Gastrocnemius medialis (tissue), 4 donors: ENCODE results near the gene IQSEC2. TPM values are rescaled to one million over a fixed set of nuclear protein-coding genes. Genes with fewer than 3 reads are reported as not detected.

Experiments used
- ATAC-seq, 2 donors: fragments of 150-250 bp; one replicate each; pipeline ENCODE4 v1.9.1; 2016
- DNase-seq, 2 donors: peaks; one replicate each; pipeline ENCODE4 v3.0.0-alpha.2; 2019
- H3K27ac ChIP-seq, 4 donors: fragments of 200-600 bp; sonication (generic); 1 replicate in 1 of 4; 2 replicates in 3 of 4; pipeline ENCODE4 v1.5.1; 2016 to 2018; ENCODE audit warnings: mild to moderate bottlenecking in 2 of 4, moderate library complexity in 1 of 4
- H3K27me3 ChIP-seq, 3 donors: fragments of 200-600 bp; sonication (generic) in 2 of 3; 1 replicate in 1 of 3; 2 replicates in 2 of 3; pipeline versions ENCODE4 v1.5.1 to v1.6.0; 2016 to 2019; ENCODE audit warnings: mild to moderate bottlenecking in 1 of 3, moderate library complexity in 1 of 3
- H3K36me3 ChIP-seq, 2 donors: fragments of 200-600 bp; sonication (generic) in 1 of 2; one replicate each; pipeline ENCODE4 v1.5.1; 2017 to 2018
- H3K4me1 ChIP-seq, 2 donors: fragments of 200-600 bp; sonication (generic) in 1 of 2; one replicate each; pipeline ENCODE4 v1.5.1; 2016 to 2017; ENCODE audit warnings: mild to moderate bottlenecking in 2 of 2
- H3K4me3 ChIP-seq, 4 donors: fragments of 200-600 bp; sonication (generic) in 3 of 4; 1 replicate in 1 of 4; 2 replicates in 3 of 4; pipeline ENCODE4 v1.5.1; 2016 to 2019; ENCODE audit warnings: mild to moderate bottlenecking in 2 of 4
- H3K9me3 ChIP-seq, 3 donors: fragments of 200-600 bp; sonication (generic) in 2 of 3; 1 replicate in 1 of 3; 2 replicates in 2 of 3; pipeline ENCODE4 v1.5.1; 2016 to 2019
- POLR2A ChIP-seq, 2 donors: fragments of 450-650 bp; IDR thresholded peaks; one replicate each; pipeline ENCODE4 v1.6.1; 2017; ENCODE audit warnings: antibody characterized with exemption in 2 of 2, mild to moderate bottlenecking in 2 of 2, moderate library complexity in 2 of 2
- in situ Hi-C, 4 donors: fragments of 200-750 bp; cut with MboI; loops; one replicate each; pipeline versions ENCODE4 v1.15.0 to v1.8.0; 2017; ENCODE audit warnings: low sequenced_read_pairs in 4 of 4
- intact Hi-C: fragments of 100-400 bp; cut with DNase I; formaldehyde crosslinking; loops from one replicate; pipeline ENCODE4 v1.15.1; 2023; ENCODE audit warnings: low total_unique reads
- total RNA-seq, 4 donors: library from RNA; depleted of rRNA; stranded (reverse); fragments of >200 nt; gene quantifications; one replicate each; pipeline versions ENCODE4 v1.1.0 to v1.2.3, GENCODE V29; 2016
- TF ChIP-seq, protein P1 (sequence below), 5 experiments: fragments of 450-650 bp in 3 of 5; fragments of 200-600 bp in 2 of 5; sonication (generic) in 2 of 5; IDR thresholded peaks in 4 of 5; conservative IDR thresholded peaks in 1 of 5; 1 replicate in 4 of 5; 2 replicates in 1 of 5; pipeline ENCODE4 v1.5.1; 2016 to 2019; ENCODE audit warnings: antibody characterized with exemption in 5 of 5, mild to moderate bottlenecking in 3 of 5, moderate library complexity in 3 of 5

The IQSEC2 gene
- total RNA-seq, 4 donors from 2014 or later: 59.2 to 127 (median 73.9) TPM

DNA sequence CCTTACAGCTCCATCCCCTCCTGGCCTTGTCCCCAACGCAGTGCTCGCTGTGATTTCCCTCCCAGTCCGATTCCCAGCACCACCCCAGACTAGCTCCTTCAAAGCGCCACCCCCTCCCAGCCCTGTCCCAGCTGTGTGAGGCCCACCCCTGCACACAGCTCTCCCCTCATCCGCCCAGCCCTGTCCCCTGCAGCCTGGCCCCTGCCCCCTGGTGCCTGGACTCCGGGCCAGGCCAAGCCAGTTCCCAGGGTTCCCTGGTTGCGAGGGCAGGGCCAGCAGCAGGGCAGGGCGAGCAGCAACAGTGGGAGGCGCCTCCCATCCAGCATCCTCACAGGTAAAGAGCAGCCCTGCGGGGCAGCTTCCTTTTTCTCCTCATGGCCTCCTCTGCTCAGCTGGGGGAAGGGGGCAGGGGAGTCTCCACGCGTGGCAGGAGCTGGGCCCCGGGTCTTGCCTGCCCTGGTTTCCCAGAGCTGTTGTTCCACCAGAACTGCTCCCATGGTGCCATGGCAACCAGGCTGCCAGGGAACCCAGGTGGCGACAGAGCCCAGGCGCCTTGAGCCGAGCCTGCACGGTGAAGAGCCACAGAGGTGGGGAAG, 24.8 kb downstream of the IQSEC2 start:
- ATAC-seq (no peak), DNase-seq (no peak)
- H3K27me3 ChIP-seq: peaks cover 0 to 12% (median 0%) of the 10 kb centered on the region in 3 donors
- H3K4me3 ChIP-seq: no peak overlapping the region
- no peaks in the 10 kb centered on the region for H3K4me1 ChIP-seq
- intact Hi-C loops (no loop called here), in situ Hi-C loops (no loop called here)
- TF ChIP-seq POLR2A (IDR thresholded peaks at IDR 0.05): no peak
- TF ChIP-seq, protein P1, sequence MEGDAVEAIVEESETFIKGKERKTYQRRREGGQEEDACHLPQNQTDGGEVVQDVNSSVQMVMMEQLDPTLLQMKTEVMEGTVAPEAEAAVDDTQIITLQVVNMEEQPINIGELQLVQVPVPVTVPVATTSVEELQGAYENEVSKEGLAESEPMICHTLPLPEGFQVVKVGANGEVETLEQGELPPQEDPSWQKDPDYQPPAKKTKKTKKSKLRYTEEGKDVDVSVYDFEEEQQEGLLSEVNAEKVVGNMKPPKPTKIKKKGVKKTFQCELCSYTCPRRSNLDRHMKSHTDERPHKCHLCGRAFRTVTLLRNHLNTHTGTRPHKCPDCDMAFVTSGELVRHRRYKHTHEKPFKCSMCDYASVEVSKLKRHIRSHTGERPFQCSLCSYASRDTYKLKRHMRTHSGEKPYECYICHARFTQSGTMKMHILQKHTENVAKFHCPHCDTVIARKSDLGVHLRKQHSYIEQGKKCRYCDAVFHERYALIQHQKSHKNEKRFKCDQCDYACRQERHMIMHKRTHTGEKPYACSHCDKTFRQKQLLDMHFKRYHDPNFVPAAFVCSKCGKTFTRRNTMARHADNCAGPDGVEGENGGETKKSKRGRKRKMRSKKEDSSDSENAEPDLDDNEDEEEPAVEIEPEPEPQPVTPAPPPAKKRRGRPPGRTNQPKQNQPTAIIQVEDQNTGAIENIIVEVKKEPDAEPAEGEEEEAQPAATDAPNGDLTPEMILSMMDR (IDR thresholded peaks at IDR 0.05 in 4 of 5, conservative IDR thresholded peaks at IDR 0.05 in 1 of 5): no peak
- H3K9me3 ChIP-seq: no peaks in the 10 kb centered on the region
- no peaks in the 10 kb centered on the region for H3K36me3 ChIP-seq
- H3K27ac ChIP-seq: no peak overlapping the region

DNA sequence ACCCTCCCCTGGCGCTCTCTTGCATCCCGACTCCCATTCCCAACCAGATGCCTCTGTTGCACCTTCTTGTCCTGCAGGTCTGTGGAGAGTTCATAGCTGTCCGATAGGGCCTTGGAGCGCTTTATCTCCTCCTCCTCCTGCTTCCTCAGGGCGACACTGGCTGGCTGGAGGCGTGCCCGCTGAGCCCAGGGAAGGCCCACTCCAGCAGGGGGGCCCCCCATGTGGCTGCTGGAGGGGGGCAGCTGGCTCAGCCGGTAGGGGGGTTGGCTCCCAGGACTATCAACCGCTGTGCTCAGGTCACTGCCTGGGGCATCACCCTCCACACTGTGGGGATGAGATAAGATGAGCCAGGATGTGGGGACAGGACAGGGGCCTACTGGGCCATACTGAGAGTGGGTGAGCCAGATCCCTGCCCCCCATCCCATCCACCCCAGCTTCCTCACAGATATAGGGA, 25.6 kb downstream of the IQSEC2 start:
- H3K27me3 ChIP-seq: peaks cover 0 to 12% (median 0%) of the 10 kb centered on the region in 3 donors
- no peak for DNase-seq
- intact Hi-C loops: no loop called here
- no peak overlapping the region for H3K27ac ChIP-seq
- no peaks in the 10 kb centered on the region for H3K4me1 ChIP-seq
- in situ Hi-C loops: no loop called here
- no peak overlapping the region for H3K4me3 ChIP-seq
- no peaks in the 10 kb centered on the region for H3K36me3 ChIP-seq
- ATAC-seq: no peak
- H3K9me3 ChIP-seq: no peaks in the 10 kb centered on the region
- TF ChIP-seq POLR2A (IDR thresholded peaks at IDR 0.05): no peak
- TF ChIP-seq, protein P1 (IDR thresholded peaks at IDR 0.05 in 4 of 5, conservative IDR thresholded peaks at IDR 0.05 in 1 of 5): no peak

DNA sequence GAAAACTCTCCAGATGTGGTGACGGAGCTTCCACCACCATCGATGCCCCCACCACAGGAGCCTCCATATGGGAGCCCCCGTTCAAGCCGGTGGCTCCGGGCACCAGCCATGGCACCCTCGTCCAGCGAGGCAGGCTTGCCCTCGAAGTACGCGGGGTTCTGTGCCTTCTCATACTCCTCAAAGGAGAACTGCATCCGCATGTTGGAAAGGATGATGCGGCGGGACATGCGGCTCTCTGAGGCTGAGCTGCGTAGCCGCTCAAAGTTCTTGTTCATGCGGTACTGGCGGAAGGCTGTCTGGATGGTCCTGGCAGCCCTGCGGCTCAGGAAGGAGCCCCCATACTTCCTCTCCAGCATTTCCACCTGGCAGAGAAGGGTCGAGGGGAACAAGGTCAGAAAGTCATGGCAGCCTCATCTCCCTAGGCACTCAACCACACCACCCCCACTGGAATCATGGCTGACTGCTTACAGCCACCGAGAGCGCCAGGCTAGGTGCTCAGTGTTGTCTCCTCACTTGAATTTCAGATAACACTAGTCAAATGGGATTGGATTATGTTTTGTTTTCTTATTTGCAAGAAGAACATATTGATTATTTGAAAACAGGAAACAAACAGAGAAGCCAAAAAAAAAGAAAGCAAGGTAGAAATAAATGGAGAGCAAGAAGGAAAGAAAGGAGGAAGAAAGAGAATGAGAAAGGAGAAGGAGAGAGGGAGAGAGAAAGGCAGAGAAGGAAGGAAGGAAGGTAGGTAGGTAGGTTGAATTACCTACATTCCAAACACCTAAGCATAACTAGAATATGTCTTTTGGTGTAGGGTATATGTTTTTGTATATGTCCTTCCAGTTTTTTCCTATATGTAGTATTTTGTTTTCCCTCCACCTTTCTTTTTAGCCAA, 26.6 kb downstream of the IQSEC2 start:
- no peak for ATAC-seq

GRCh38 chrX:53253293-53254020, 27.9 kb downstream of the IQSEC2 start:
- DNase-seq: no peak
- intact Hi-C loops (no loop called here), in situ Hi-C loops (no loop called here)
- H3K27me3 ChIP-seq: peaks cover 0 to 12% (median 0%) of the 10 kb centered on the region in 3 donors
- H3K4me1 ChIP-seq: no peaks in the 10 kb centered on the region
- no peak overlapping the region for H3K4me3 ChIP-seq
- no peak for TF ChIP-seq POLR2A (IDR thresholded peaks at IDR 0.05)
- TF ChIP-seq, protein P1 (IDR thresholded peaks at IDR 0.05 in 4 of 5, conservative IDR thresholded peaks at IDR 0.05 in 1 of 5): no peak
- H3K9me3 ChIP-seq: no peaks in the 10 kb centered on the region
- no peak overlapping the region for H3K27ac ChIP-seq
- ATAC-seq: no peak
- H3K36me3 ChIP-seq: no peaks in the 10 kb centered on the region

More for the DNA sequence above, 26.6 kb downstream of the IQSEC2 start:
- Histone ChIP-seq H3K4me1 (no peaks in the 10 kb centered on the region), H3K27ac (no peak overlapping the region), H3K36me3 (no peaks in the 10 kb centered on the region), H3K27me3 (peaks cover 0 to 12% (median 0%) of the 10 kb centered on the region in 3 donors), H3K4me3 (no peak overlapping the region), H3K9me3 (no peaks in the 10 kb centered on the region)
- DNase-seq: no peak
- TF ChIP-seq, protein P1 (IDR thresholded peaks at IDR 0.05 in 4 of 5, conservative IDR thresholded peaks at IDR 0.05 in 1 of 5): no peak
- no peak for TF ChIP-seq POLR2A (IDR thresholded peaks at IDR 0.05)
- in situ Hi-C loops: no loop called here
- intact Hi-C loops: no loop called here
